RPMI7951 (cell line): ENCODE data around the gene TRAPPC4. TPM values are rescaled to one million over a fixed set of nuclear protein-coding genes. Genes with fewer than 3 reads are reported as not detected.
"Not testable (repeated sequence)": the region's sequence is repeated elsewhere in the genome, so short reads cannot be mapped to it uniquely, and the experiment has no call there.

ENCODE experiments used
- DNase-seq: peaks from one replicate; pipeline ENCODE4 v3.0.0-alpha.2; 2012; ENCODE audit warnings: low read depth
- total RNA-seq: library from RNA; depleted of rRNA; stranded (reverse); fragments of >200 nt; shearing (Covaris generic); gene quantifications from 2 replicates; pipeline ENCODE4 v1.2.3, GENCODE V29; 2014

The TRAPPC4 gene
- total RNA-seq, 1 experiment from 2014 or later: 135 TPM

DNA sequence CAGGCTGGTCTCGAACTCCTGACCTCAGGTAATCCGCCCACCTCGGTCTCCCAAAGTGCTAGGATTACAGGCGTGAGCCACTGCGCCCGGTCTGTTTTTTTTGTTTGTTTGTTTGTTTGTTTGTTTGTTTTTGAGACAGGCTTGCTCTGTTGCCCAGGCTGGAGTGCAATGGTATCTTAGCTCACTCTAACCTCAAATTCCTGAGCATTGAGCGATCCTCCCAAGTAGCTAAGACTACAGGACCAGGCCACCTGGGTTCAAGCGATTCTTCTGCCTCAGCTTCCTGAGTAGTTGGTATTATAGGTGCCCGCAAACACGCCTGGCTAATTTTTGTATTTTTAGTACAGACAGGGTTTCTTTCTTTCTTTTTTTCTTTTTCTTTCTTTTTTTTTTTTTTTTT, 14.9 kb downstream of the TRAPPC4 start:
- not testable (repeated sequence) for DNase-seq

GRCh38 chr11:119034813-119035212, 16.2 kb downstream of the TRAPPC4 start:
- DNase-seq: no peak

DNA sequence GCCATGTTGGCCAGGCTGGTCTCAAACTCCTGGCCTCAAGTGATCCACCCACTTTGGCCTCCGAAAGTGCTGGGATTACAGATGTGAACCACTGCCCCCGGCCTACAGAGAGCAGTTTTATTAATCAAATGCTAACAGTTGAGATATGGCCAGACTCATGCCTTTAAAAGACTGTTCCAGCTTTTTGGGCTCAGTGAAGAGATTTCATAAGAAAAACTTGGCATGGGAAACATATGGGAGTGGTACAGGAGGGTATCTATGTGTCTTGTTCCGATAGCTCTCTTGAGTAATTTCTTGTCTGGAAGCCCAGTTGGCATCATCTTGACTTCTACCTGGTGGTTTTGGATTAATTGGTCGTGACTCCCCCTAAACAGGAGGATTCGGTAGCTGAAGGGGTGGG, 20.3 kb downstream of the TRAPPC4 start:
- no peak for DNase-seq

- DNase-seq: not testable (repeated sequence)
Observed at GRCh38 chr11:119039471-119039870, 20.9 kb downstream of the TRAPPC4 start.

- DNase-seq: peak; percentile 43
Observed at GRCh38 chr11:119041821-119042514, 23.4 kb downstream of the TRAPPC4 start.

DNA sequence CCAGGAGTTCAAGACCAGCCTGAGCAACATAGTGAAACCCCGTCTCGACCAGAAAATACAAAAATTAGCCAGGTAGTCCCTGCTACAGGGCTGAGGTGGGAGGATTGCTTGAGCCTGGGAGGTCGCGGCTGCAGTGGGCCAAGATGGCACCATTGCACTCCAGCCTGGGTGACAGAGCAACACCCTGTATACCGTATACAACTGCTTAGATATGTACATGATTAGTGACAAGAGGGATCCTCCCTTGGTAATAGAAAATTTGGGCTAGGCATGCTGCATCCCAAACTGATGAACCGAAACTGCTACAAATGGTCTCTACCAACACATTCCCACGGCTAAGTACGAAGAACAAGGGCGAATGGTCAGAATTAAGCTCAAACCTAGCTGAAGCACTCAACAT, 24.4 kb downstream of the TRAPPC4 start:
- no peak for DNase-seq

DNA sequence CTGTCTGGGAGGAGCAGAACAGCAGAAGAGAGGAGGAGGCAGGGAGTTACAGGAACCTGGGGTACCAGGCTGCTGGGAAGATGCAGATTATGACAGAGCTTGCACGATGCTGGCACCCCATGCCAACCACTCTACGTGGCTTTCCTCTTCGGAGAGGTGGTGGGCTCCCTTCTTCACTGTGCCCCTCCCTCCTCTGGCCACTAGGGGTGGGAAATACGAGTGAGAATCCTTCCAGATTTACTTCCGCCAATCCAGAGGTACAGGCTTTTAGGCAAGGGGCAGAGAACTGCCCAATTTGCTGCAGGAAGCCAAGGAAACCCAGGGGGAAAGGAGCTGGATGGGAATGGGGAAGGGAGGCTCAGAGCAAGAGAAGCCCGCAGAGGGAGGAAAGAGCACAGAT, 26.1 kb downstream of the TRAPPC4 start:
- no peak for DNase-seq

- DNase-seq: no peak
Observed at GRCh38 chr11:119046489-119046888, 27.9 kb downstream of the TRAPPC4 start.

DNA sequence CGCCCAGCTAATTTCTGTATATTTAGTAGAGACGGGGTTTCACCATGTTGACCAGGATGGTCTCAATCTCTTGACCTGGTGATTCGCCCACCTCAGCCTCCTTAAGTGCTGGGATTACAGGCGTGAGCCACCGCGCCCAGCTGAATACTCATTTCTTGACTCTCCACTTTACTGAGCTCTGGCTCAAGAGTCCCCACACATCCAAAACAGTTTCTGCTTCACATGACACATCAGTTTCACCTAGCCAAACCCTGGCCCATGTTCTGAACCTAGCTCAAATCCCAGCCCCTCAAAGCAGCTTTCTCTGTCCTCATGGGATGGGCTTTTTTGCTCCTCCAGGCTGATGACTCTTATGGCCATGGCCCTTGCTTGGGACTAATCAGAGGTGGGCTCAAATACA, 28.6 kb downstream of the TRAPPC4 start:
- no peak for DNase-seq

DNA sequence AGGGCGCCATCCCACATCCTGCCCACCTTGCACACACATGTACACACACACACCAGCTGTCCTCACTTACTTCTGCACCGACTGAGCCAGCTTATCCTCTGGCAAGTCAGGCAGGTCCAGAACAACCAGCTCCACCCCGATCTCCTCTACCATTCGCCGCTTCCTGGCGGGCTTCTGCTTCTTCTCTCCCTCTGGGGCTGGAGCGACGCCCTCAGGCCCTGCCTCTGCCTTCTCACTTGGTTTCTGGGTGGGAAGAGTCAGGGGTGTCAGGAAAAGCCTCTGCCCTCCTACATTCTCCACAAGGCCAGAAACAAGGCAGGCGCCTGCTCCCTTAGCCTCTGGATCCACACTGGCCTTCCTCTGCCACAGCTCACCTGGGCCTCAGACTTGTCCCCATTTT, 30.1 kb downstream of the TRAPPC4 start:
- DNase-seq: no peak

GRCh38 chr11:119049081-119049480, 30.5 kb downstream of the TRAPPC4 start:
- no peak for DNase-seq

- no peak for DNase-seq
Observed at GRCh38 chr11:119051440-119052162, 33.0 kb downstream of the TRAPPC4 start.

- DNase-seq: no peak
Observed at GRCh38 chr11:119052163-119052814, 33.7 kb downstream of the TRAPPC4 start.

DNA sequence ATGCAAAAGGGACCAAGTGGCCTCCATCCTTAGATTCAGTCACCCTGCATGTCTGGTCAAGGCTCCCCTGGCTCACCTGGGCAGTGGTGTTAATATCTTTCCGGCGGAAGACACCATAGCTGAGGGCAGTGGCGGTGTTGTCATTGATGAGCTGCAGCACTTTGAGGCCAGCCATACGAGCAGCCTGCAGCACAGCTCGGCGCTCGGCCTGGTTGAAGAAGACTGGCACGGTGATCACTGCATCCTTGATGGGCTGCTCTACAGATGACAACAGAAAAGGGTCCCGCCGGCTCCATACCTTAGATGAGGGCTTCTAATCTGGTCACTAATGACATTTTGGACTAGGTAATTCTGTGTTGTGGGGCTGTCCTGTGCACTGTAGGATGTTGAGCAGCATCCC, 35.9 kb downstream of the TRAPPC4 start:
- DNase-seq: no peak

GRCh38 chr11:119055901-119056300, 37.3 kb downstream of the TRAPPC4 start:
- DNase-seq: peak; percentile 57

DNA sequence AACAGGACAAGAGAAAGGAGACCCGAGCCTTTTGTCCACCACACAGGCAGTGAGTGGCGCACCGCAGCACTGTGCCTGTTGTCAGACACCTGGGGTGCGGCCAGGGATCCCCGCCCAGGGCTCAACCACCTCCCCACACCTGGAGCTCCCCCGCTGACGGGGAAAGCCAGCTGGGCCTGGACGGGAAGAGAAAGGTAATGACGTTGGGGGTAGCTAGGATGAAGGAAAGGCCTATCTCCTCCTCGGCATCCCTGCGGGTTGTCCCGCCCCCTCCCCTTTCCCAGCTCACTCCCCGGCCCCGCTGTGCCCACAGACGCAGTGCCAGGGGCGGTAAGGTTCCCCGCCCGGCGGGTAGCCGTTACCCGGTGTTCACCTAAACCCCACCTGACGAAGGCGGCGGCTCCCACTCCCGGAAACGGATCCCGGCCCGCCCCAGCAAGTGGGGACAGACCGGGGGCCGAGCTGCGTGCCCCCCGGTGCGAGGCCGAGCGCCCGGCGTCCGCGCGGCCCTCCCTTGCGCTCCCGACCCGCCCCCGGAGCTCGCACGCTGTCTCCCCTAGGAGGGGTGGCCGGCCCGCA, 37.9 kb downstream of the TRAPPC4 start:
- DNase-seq: no peak

DNA sequence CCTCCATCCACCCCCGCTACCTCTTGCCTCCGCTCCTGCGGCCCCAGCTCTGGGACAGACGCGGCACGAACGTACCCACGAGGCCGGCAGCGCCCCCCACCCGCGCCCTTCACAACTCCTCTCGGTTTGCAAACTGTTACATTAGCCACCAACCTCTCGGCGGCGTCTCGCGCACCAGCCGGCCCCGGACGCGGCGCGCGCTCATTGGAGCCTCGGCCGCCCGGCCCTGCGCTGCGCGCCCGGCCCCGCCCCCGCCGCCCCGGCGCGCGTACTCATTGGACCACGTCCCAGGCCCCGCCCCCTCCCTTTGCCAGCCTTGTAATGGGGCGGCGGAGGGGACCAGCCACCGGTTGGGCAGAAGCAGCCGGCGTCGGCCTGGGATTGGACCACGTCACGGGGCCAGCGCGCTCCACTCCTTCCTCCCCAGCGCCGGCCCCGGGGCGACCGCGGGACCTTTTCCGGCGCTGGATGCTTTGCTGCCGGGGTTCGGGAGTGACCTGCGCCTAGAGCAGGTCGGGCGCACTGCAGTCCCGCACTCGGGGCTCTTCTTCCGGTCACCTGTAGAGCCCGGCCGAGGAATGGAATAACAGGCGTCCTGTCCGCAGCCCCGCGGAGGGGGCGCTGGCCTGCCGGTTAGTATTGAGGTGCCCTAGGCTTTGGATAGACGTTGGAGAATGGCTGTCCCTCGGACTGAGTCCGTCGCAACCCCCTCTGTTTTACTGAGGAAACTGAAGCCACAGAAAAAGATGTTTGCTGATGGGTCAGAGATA, 38.6 kb downstream of the TRAPPC4 start, which contains the start of gene HYOU1:
TSS of gene HYOU1 (minus strand) at position 206 of the 770 bp plus-strand sequence. CDS start 1,045 bp downstream, outside the sequence.
- DNase-seq: peak; percentile 96

- DNase-seq: not testable (repeated sequence)
Observed at GRCh38 chr11:119059128-119059527, 40.6 kb downstream of the TRAPPC4 start.

DNA sequence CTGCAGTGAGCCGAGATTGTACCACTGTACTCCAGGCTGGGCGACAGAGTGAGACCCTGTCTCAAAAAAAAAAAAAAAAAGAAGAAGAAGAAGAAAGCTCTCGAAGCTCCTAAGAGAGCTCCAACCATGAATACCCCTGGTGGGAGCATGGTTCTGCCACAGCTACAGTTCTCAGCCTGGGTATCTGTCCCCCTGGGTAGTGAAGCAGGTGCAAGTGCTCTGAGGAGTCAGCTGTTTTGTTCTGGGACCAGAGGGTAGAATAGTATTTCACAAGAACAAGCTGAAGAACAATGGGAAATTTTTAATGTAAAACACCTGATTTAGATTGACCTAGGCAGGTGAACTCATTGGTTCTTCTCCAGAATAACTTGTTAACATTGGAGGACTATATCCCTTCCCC, 42.7 kb downstream of the TRAPPC4 start:
- no peak for DNase-seq

DNA sequence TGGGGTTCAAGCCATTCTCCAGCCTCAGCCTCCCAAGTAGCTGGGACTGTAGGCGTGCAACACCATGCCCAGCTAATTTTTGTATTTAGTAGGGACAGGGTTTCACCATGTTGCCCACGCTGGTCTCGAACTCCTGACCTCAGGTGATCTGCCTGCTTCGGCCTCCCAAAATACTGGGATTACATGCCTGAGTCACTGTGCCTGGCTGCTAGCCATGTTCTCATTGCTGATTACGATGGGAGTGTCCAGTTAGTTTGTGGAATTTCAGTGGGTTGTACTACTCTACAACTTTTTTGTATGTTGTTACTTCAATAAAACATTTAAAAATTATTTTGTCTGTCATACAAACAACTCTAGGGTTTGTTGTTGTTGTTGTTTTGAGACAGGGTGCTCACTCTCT, 44.2 kb downstream of the TRAPPC4 start:
- DNase-seq: peak; percentile 47

GRCh38 chr11:119065369-119065768, 46.8 kb downstream of the TRAPPC4 start:
- peak; percentile 48 for DNase-seq
